ENCODE measurements around the gene RAB17.

DNA sequence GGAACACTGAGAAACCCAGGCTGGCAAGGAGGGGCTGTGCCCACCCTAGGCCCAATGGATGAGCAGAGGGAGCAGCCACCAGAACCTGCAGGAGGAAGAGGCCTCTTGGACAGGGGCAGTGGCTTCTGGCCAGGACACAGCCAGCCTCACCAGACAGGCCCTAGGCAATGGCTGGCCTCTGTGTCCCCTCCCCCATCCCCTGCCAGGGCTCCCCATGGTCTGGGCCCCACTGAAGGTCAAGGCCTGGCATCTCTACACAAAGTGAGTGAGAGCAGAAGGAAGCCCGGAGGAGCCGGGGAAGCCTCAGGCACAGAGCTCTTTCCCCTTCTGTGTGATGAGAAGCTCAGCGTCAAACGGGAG lies 17.8 kb downstream of the RAB17 start:
- TF ChIP-seq, protein P1, sequence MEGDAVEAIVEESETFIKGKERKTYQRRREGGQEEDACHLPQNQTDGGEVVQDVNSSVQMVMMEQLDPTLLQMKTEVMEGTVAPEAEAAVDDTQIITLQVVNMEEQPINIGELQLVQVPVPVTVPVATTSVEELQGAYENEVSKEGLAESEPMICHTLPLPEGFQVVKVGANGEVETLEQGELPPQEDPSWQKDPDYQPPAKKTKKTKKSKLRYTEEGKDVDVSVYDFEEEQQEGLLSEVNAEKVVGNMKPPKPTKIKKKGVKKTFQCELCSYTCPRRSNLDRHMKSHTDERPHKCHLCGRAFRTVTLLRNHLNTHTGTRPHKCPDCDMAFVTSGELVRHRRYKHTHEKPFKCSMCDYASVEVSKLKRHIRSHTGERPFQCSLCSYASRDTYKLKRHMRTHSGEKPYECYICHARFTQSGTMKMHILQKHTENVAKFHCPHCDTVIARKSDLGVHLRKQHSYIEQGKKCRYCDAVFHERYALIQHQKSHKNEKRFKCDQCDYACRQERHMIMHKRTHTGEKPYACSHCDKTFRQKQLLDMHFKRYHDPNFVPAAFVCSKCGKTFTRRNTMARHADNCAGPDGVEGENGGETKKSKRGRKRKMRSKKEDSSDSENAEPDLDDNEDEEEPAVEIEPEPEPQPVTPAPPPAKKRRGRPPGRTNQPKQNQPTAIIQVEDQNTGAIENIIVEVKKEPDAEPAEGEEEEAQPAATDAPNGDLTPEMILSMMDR (IDR thresholded peaks at IDR 0.05): no peak
- TF ChIP-seq POLR2AphosphoS5 (IDR thresholded peaks at IDR 0.05) (no peak), POLR2A (IDR thresholded peaks at IDR 0.05) (no peak)
